Measurements from ENCODE around the gene CHD8.
"Not testable (repeated sequence)": the region's sequence is repeated elsewhere in the genome, so short reads cannot be mapped to it uniquely, and the experiment has no call there.

CHD8 gene

DNA sequence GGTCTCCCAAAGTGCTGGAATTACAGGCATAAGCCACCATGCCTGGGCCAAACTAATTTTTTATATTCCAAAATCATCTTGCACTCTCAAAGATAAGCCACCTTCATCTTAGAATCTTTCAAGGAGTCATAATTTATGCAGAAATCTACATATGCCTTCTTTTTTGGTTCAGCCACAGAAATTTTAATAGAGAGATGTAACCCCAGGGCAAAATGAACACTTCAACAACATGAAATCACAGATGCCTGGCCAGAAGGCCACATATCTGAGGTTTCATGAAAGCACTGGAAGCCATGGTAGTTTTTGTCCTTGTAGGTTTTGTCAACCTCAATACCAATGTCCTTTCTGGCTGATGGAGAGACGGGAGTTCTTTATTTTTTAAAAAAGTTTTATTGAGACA, 81.9 kb downstream of the CHD8 start:
- FAIRE-seq (no peak), DNase-seq (ENCODE audit: insufficient read length, low spot score) (no peak)
- TF ChIP-seq POLR2A (IDR thresholded peaks at IDR 0.05; ENCODE audit: low read depth, low read length) = no peak

DNA sequence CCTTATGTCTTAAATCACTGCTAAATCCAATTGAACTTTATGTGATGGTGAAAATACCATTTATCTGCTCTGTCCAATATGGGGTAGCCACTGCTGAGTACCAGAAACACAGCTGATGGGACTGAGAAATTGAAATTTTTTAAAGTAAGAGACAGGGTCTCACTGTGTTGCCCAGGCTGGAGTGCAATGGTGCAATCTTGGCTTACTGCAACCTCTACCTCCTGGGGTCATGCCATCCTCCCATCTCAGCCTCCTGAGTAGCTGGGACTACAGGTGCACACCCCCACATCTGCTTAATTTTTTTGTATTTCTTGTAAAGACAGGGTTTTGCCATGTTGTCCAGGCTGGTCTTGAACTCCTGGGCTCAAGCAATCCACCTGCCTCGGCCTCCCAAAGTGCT, 83.1 kb downstream of the CHD8 start:
- not testable (repeated sequence) for DNase-seq (ENCODE audit: insufficient read length, low spot score); FAIRE-seq

DNA sequence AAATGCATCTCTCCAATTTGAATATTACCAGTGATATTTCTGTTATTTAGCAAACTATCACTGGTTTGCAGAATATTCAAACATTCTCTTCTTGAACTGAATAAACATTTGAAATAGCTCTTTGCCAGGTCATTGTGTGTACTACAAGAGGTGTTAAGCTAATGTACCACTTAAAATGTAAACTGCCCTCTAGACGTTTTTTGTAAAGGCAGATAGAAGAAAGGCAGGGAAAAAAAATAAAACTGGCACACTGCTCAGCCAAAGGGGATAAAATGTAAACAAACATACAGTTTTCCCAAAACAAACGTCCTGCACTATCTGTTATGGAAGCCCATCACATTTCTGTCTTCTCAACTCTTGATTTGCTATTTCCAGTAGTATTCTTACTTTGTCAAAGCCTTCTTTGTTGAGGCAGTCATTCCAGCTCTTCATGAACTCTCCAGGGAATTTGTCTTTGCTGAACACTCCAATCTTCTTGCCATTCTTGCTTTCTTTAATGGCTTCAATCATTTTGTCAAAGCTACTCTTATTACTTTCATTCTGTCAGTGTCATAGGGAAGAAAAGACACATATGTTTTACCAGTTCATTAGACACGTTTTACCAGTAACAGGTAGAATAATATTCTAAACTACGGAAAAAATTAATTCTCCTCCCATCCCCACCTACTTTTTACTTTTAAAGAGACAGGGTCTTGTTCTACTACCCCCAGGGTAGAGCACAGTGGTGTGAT, 85.8 kb downstream of the CHD8 start:
- DNase-seq (ENCODE audit: insufficient read length, low spot score) = no peak
- FAIRE-seq = no peak
- TF ChIP-seq POLR2A (IDR thresholded peaks at IDR 0.05; ENCODE audit: low read depth, low read length) = no peak

DNA sequence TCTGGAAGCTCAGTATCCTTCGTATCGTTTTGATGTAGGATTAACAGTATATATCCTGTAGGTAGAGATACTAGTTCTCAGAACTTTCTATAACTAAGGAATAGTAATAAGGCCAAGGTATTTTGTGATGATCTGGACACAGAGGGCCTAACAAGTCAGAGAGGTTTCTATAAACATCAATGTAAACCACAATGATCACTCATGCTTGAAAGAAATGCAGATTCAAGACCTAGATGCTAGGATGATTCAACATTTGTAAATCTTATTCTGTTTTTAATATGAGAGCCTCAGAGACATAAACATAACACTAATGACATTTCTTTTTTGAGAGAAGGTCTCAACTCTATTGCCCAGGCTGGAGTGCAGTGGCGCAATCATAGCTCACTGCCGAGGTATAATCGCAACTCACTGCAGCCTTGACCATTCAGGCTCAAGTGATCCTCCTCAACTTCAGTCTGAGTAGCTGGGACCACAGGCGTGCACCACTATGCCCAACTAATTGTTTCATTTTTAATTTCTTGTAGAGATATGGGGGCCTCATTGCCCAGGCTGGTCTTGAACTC, 88.3 kb downstream of the CHD8 start:
- FAIRE-seq = no peak
- no peak for TF ChIP-seq POLR2A (IDR thresholded peaks at IDR 0.05; ENCODE audit: low read depth, low read length)
- DNase-seq (ENCODE audit: insufficient read length, low spot score) = no peak

DNA sequence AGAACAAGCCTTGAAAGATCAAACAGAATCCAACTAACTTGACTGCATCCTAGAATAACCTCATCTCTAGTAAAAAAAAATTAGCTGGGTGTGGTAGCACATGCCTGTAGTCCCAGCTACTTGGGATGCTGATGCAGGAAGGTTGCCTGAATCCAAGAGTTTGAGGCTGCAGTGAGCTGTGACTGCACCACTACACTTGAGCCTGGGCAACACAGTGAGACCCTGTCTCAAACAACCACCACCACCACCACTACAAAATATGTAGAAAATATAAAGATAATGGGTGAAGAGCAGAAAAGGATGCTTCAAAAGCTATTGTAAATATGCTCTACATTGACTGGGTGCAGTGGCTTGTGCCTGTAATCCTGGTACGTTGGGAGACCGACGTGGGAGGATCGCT, 99.4 kb downstream of the CHD8 start:
- no peak for FAIRE-seq
- no peak for TF ChIP-seq POLR2A (IDR thresholded peaks at IDR 0.05; ENCODE audit: low read depth, low read length)
- no peak for DNase-seq (ENCODE audit: insufficient read length, low spot score)

DNA sequence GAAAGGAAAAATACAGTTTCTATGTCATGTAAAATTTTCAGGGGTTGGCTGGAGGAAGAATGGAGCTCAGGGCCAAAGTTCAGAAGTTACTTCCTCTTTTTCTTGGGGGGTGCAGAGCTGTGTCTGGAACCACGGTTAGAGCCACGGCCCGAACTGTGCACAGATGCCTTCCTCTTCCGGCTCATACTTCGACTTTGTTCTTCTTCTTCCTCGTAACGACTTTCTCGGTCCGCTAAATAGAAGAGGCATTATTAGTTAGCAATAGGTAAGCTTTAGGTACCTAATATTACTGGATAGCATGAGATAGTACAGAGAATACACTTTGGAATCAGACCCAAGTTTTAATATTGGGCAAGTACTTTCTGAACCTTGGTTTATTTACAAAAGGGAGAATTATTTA, 103.3 kb downstream of the CHD8 start:
- DNase-seq (ENCODE audit: insufficient read length, low spot score) (no peak), FAIRE-seq (no peak)
- no peak for TF ChIP-seq POLR2A (IDR thresholded peaks at IDR 0.05; ENCODE audit: low read depth, low read length)

DNA sequence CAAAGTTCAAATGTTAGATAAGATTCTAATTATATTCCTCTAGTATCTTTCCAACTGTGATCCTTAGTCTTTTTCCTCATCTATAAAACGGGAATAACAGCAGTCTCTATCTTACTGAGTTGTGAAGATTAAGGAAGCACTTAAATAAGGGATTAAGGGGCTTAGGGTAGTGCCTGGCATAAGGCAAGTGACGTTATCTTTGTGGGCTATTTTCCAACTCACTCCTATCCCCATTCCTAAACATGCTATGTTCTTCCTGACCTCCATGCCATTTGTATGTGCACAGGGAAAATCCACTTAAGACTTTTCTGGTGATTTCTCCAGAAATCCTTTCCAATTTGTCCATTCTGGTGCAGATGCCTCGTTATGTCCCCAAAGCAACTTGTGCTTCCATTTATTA, 105.4 kb downstream of the CHD8 start:
- no peak for TF ChIP-seq POLR2A (IDR thresholded peaks at IDR 0.05; ENCODE audit: low read depth, low read length)
- FAIRE-seq (no peak), DNase-seq (ENCODE audit: insufficient read length, low spot score) (no peak)

DNA sequence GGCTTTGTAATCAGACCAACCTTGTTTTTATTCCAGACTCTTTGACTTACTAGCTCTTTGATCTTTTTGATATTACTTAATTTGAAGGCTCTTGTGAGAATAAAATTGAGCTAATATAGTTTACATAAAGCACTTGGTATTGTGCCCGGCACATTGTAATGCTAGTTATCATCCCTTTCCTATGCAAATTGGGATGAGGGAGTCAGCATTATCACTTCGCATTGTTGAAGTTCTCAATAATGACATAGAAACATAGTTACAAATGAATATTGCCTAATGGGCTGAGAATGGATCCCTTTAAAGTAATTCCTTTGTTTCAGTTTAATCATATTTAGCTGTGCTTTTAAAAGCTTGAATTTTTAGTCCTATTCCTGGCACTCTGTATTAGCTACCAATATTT, 108.7 kb downstream of the CHD8 start:
- DNase-seq (ENCODE audit: insufficient read length, low spot score) (no peak), FAIRE-seq (no peak)
- TF ChIP-seq POLR2A (IDR thresholded peaks at IDR 0.05; ENCODE audit: low read depth, low read length) = no peak

DNA sequence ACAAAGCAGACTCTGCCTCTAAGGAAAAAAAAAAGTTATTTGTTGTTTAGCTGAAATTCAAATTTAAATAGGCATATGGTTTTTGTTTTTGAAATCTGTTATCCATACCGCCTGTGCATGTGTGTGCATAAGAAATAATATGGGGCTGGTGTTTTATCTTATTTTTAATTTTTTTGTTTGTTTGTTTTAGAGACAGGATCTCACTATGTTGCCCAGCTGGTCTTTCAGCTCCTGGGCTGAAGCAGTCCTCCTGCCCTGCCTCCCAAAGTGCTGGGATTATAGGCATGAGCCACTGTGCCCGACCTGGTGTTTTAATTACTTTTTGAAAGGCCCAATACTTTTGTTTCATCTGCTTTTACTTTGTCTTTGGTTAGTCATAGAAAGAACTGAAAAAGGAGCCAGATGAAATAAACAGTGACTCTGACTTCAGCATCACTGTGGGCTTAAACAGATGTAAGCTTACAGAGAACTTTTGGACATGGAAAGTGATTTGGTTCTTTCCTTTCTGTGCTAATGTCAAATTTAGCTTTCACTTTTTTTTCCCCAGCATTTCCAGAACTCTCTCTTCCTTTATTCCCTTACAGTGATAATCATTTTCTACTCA, 109.3 kb downstream of the CHD8 start:
- no peak for TF ChIP-seq POLR2A (IDR thresholded peaks at IDR 0.05; ENCODE audit: low read depth, low read length)
- no peak for FAIRE-seq
- DNase-seq (ENCODE audit: insufficient read length, low spot score) = no peak

DNA sequence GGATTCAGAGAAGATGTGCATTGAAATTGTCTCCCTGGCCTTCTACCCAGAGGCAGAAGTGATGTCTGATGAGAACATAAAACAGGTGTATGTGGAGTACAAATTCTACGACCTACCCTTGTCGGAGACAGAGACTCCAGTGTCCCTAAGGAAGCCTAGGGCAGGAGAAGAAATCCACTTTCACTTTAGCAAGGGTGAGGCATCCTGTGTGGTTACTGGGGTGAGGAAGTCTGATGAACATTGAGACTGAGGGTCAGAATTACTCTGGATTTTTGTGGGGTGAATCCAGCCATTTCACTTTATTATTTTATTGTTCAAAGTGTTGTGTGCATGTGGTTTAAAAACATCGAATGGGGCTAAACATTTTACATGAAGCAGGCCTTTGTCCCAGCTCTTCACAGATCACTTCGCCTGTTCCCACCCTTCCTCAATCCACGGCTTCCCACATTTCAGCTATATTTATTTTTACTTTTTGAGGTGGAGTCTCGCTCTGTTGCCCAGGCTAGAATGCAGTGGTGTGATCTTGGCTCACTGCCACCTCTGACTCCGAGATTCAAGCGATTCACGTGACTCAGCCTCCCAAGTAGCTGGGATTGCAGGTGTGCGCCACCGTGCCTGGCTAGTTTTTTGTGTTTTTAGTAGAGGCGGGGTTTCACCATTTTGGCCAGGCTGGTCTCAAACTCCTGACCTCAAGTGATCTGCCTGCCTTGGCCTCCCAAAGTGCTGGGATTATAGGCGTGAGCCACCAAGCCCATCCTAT, 112.7 kb downstream of the CHD8 start:
- FAIRE-seq = no peak
- DNase-seq (ENCODE audit: insufficient read length, low spot score) = peak; percentile 9
- no peak for TF ChIP-seq POLR2A (IDR thresholded peaks at IDR 0.05; ENCODE audit: low read depth, low read length)

Data from H54 (cell line).